Measurements from ENCODE around the gene FBXW7. TPM values are rescaled to one million over a fixed set of nuclear protein-coding genes. Genes with fewer than 3 reads are reported as not detected.

Gene FBXW7
- total and polyA plus RNA-seq, 2 experiments from 2014 or later, result 16.2 to 43.5 TPM

GRCh38 chr4:152577708-152578396 lies 42.0 kb upstream of the FBXW7 start:
- TF ChIP-seq EZH2 (IDR thresholded peaks at IDR 0.05; ENCODE audit: borderline replicate concordance), result no peak
- TF ChIP-seq EZH2phosphoT487 (IDR thresholded peaks at IDR 0.05; ENCODE audit: low read depth, severe bottlenecking, unreplicated experiment), result no peak
- TF ChIP-seq, protein P1, sequence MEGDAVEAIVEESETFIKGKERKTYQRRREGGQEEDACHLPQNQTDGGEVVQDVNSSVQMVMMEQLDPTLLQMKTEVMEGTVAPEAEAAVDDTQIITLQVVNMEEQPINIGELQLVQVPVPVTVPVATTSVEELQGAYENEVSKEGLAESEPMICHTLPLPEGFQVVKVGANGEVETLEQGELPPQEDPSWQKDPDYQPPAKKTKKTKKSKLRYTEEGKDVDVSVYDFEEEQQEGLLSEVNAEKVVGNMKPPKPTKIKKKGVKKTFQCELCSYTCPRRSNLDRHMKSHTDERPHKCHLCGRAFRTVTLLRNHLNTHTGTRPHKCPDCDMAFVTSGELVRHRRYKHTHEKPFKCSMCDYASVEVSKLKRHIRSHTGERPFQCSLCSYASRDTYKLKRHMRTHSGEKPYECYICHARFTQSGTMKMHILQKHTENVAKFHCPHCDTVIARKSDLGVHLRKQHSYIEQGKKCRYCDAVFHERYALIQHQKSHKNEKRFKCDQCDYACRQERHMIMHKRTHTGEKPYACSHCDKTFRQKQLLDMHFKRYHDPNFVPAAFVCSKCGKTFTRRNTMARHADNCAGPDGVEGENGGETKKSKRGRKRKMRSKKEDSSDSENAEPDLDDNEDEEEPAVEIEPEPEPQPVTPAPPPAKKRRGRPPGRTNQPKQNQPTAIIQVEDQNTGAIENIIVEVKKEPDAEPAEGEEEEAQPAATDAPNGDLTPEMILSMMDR (IDR thresholded peaks at IDR 0.05; ENCODE audit: poor library complexity), result no peak
- Histone ChIP-seq H4K20me1 (ENCODE audit: insufficient read depth, poor library complexity, severe bottlenecking) (no peaks in the 10 kb centered on the region), H3K4me2 (no peak overlapping the region), H3K9me2 (replicated peaks; ENCODE audit: insufficient read depth) (no peaks in the 10 kb centered on the region), H3K79me2 (no peaks in the 10 kb centered on the region), H2AFZ (no peak overlapping the region), H3K4me3 (no peak overlapping the region), H3K36me3 (replicated peaks; ENCODE audit: insufficient read depth, low read depth) (no peaks in the 10 kb centered on the region), H3K27ac (no peak overlapping the region), H3K4me1 (ENCODE audit: insufficient read depth) (peaks cover 24% of the 10 kb centered on the region), H3K9me3 (ENCODE audit: low read depth) (no peaks in the 10 kb centered on the region), H3K27me3 (no peaks in the 10 kb centered on the region)
- 49% methylated on average over 6 of the region's 6 CpGs for WGBS (ENCODE audit: low lambda C conversion rate, missing lambda C conversion rate)
- no peak for DNase-seq (ENCODE audit: low spot score)

DNA sequence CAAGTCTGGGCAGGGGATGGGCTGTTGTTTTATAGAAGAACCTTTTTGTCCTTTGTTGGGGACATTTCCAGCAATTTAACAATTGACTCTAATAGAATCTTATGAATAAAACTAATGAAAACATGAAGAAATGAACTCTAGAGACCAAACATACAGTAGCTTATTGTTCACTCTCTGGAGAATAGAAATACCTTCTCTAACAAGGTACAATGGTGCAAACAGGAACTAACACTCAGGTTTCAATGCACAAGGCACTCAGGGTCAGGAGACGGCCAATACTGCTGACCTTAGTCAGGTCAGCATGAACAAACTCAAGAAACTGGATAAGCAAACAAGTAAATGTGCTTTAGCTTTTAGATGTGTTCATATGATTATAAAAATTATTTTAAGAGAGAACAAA lies 39.6 kb upstream of the FBXW7 start:
- no peak overlapping the region for H3K27ac ChIP-seq
- no peaks in the 10 kb centered on the region for H3K36me3 ChIP-seq (replicated peaks; ENCODE audit: insufficient read depth, low read depth)
- H3K4me2 ChIP-seq, result no peak overlapping the region
- no peak for TF ChIP-seq EZH2phosphoT487 (IDR thresholded peaks at IDR 0.05; ENCODE audit: low read depth, severe bottlenecking, unreplicated experiment)
- TF ChIP-seq, protein P1 (IDR thresholded peaks at IDR 0.05; ENCODE audit: poor library complexity), result no peak
- TF ChIP-seq EZH2 (IDR thresholded peaks at IDR 0.05; ENCODE audit: borderline replicate concordance), result no peak
- no peak overlapping the region for H2AFZ ChIP-seq
- H3K9me2 ChIP-seq (replicated peaks; ENCODE audit: insufficient read depth), result no peaks in the 10 kb centered on the region
- H3K4me1 ChIP-seq (ENCODE audit: insufficient read depth), result peaks cover 25% of the 10 kb centered on the region
- H3K4me3 ChIP-seq, result no peak overlapping the region
- no peak for DNase-seq (ENCODE audit: low spot score)
- no peaks in the 10 kb centered on the region for H3K9me3 ChIP-seq (ENCODE audit: low read depth)
- no peaks in the 10 kb centered on the region for H3K79me2 ChIP-seq
- H3K27me3 ChIP-seq, result no peaks in the 10 kb centered on the region
- no peaks in the 10 kb centered on the region for H4K20me1 ChIP-seq (ENCODE audit: insufficient read depth, poor library complexity, severe bottlenecking)
- 52% methylated on average over 1 of the region's 1 CpG for WGBS (ENCODE audit: low lambda C conversion rate, missing lambda C conversion rate)

DNA sequence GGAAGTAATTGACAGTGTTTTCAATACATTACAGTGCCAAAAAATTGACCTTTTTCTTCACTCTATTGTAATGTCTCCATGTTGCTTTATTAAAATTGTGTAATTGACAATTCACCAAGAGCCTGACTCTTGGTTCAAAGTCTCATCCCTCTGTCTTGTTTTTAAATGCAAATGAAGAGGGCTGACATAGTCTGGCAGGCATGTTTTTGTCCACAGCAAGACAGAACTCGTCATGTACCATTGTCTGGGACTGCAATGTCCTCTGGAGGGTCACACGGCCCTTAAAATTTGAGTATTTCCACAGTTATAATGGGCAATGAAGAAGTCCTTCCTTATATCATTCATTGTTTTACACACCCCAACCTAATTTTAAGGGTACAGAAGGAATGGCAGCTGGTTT lies 38.0 kb upstream of the FBXW7 start:
- Histone ChIP-seq H3K4me2 (no peak overlapping the region), H2AFZ (no peak overlapping the region), H3K27me3 (no peaks in the 10 kb centered on the region), H4K20me1 (ENCODE audit: insufficient read depth, poor library complexity, severe bottlenecking) (no peaks in the 10 kb centered on the region), H3K36me3 (replicated peaks; ENCODE audit: insufficient read depth, low read depth) (no peaks in the 10 kb centered on the region), H3K9me2 (replicated peaks; ENCODE audit: insufficient read depth) (no peaks in the 10 kb centered on the region), H3K9me3 (ENCODE audit: low read depth) (no peaks in the 10 kb centered on the region), H3K27ac (no peak overlapping the region), H3K4me1 (ENCODE audit: insufficient read depth) (peaks cover 17% of the 10 kb centered on the region), H3K4me3 (no peak overlapping the region), H3K79me2 (no peaks in the 10 kb centered on the region)
- TF ChIP-seq EZH2 (IDR thresholded peaks at IDR 0.05; ENCODE audit: borderline replicate concordance), result no peak
- no peak for TF ChIP-seq EZH2phosphoT487 (IDR thresholded peaks at IDR 0.05; ENCODE audit: low read depth, severe bottlenecking, unreplicated experiment)
- TF ChIP-seq, protein P1 (IDR thresholded peaks at IDR 0.05; ENCODE audit: poor library complexity), result no peak
- WGBS (ENCODE audit: low lambda C conversion rate, missing lambda C conversion rate), result 88% methylated on average over 2 of the region's 2 CpGs
- DNase-seq (ENCODE audit: low spot score), result no peak

Data from hepatocyte (in vitro differentiated cells).